ENCODE results near the gene STON2.

The STON2 gene

DNA sequence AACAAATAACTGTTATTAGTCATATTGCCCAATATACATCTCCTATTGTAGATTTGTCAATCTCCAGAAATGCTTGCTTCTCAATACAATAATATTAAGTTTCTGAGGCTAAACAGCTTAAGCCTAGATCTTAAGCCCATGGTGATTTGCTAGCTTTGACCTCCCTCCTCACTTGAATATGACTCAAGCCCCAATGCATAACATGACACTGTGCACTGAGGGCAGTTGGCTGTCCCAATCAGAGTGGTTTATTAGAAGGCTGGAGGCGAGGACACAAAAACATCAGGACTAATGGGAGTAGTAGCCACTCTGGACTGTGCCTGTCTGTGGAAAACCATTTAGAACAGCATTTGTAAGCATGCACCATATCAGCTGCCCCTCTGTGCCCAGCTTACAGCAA is 98.3 kb downstream of the STON2 start:
- DNase-seq (ENCODE audit: low read depth) = no peak

GRCh38 chr14:81301371-81301770 is 98.8 kb downstream of the STON2 start:
- no peak for DNase-seq (ENCODE audit: low read depth)

DNA sequence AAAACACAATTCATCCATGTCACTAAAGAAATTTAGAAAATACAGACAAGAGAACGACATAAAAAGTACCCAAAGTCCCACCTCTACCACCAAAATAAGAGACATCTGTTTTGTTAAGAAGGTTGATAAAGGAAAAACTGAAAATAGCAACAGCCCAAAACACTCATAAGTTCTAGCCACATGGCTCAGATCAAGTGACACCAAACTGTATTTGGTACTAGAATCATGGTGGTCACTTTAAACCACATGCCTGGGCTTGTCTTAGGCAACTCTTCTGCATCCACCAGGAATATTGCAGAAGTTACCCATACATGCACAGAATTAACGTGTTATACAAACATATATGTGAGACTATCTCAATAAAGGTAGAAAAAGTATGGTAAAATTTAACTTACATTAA is 101.2 kb downstream of the STON2 start:
- no peak for DNase-seq (ENCODE audit: low read depth)

DNA sequence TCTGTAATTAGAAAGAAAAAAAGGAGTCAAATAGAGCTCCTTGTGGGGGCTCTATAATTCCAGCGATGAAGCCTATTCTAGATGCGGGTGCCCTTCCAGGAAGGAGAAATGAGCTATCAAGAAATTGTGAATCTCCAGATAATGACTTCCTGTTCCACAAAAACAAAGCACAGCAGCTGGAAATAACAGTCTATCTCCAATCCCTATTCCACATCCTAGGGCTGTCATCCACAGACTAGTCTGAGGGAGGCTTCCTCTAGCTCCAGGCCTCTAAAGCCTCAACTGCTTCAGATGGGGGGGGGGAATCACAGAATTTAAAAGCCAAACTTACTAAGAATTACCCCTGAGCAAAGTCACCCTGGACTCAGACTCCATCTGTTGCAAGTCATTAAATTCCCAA is 102.0 kb downstream of the STON2 start:
- no peak for DNase-seq (ENCODE audit: low read depth)

GRCh38 chr14:81295958-81296923 is 103.9 kb downstream of the STON2 start:
- DNase-seq (ENCODE audit: low read depth) = no peak

DNA sequence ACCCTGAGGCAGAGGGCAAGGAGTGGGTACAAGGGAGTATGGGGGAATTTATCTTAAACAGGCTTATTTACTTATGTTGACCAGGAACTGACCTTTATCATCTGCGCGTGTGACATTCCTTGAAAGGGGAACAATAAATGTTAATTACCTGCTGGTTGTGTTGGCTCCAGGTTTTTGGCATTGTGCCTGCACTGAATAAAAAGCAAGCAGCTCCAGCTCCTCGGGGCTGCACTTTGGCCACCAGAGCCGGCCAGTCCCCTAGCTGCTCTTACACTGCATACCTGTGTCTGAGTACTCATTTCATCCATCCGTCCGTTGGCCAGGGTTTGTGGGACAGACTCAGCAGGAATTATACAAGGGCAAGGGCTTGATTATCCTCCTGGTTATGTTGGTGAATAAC is 110.6 kb downstream of the STON2 start:
- DNase-seq (ENCODE audit: low read depth) = no peak

DNA sequence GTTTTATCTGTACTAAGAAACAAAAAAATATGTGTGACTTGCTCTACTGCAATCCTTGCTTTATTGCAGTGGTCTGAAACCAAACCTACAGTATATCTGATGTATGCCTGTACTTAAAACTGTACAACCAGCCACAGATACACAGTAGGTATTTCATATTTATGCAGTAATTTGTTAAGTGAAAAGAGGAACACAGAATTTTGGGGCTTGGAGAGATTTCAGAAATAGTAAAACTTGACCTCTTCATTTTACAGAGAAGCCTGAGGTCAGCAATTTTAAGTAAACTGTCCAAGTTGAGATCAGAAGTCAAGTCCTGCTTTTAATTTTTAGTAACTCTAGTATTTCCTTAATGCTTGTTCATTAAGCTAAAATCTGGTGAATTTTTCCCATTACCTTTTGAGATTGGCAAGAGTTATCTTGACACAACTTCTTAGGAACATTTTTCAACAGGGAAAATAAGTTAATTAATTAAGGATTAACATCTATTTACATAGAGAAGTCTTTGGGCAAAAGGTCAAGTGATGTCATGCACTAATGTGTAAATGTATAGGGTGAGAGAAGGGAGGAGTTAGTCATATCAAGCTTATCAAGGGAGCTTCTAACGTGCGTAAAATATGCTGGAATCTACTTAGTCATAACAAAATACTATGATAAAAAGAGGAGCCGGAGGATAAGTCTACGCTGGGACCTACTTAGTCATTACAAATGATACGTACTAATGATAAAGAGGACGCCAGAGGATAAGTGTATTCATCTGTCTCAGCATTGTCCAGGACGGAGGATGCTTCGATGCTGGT is 113.4 kb downstream of the STON2 start:
- DNase-seq (ENCODE audit: low read depth) = peak; percentile 31

DNA sequence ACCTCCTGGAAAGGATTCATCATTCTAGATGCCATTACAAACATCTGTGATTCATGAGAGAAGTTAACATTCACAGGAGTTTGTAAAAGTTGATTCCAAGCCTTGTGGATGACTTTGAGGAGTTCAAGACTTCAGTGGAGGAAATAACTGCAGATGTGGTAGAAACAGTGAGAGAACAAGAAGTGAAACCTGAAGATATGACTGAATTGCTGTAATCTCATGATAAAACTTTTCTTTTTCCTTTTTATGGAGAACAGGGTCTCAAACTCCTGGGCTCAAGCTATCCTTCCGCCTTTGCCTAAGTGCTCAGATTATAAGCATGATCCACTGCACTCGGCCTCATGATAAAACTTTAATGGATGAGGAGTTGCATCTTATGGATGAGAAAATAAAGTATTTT is 114.9 kb downstream of the STON2 start:
- DNase-seq (ENCODE audit: low read depth) = no peak

- no peak for DNase-seq (ENCODE audit: low read depth)
These were observed 118.8 kb downstream of the STON2 start for GRCh38 chr14:81281332-81281731.

GRCh38 chr14:81280136-81280791 is 119.9 kb downstream of the STON2 start:
- no peak for DNase-seq (ENCODE audit: low read depth)

DNA sequence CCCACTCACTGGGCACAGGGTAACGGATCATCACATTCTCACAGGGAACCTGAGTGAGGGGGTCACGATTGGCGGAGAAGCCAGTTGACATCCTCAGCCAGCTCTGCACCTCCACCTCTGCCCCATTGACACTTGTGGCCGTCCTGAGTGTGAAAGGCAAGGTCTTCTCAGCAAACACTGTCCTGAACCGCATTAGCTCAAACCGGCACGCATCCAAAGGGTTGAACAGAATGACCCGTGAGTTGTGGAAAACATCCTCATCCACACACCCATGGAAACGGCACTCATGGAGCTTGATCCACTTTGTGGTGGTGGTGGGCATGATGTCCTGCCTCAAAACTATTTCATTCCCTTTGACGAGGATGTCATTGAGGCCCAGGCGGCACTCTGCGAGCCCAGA is 123.0 kb downstream of the STON2 start:
- DNase-seq (ENCODE audit: low read depth) = no peak

DNA sequence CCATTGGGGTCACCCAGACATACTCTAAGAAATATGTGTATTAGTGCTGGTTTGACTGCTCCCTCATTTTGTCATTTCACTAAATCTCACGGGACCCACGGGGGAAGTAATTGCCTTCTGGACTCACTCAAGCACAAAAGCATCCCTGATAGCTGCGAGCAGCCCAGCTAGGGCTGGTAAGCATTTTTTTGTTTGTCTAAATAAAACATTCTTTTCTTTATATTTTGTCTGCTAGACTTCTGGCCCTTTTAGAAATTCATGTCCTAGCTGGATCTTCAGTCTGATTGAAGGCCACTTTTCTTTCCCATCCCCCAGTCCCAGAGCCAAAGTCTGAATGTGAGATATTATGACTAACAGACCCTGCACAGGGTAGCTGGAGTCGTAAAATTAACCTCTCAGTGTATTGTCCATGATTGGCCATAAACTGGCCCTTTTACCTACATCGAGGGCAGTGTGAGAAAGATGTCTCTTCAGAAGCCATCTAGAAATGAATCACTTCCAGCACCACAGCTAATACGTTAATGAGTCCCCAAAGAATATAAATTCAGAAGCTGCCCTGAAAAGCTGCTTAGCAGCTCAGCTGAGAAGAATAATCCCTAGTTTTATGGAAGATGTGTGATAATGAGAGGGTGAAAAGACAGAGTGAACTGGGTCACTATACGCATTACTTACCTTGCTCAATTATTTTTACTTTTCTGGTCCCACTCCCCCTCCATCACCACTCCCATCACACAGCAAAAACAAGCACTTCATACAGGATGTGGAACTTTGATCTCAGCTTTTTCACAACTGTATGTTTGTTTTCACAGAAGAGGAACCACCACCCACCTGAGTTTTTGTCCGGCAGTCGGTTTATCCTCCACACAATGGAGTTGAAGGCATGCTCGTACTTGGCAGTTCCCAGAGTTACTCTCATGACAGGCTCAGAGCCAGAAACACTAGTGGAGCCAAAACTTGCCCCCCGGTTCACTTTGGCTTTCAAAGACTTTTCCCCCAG is 123.8 kb downstream of the STON2 start:
- DNase-seq (ENCODE audit: low read depth) = no peak

GRCh38 chr14:81275305-81276072 is 124.6 kb downstream of the STON2 start:
- DNase-seq (ENCODE audit: low read depth) = no peak

DNA sequence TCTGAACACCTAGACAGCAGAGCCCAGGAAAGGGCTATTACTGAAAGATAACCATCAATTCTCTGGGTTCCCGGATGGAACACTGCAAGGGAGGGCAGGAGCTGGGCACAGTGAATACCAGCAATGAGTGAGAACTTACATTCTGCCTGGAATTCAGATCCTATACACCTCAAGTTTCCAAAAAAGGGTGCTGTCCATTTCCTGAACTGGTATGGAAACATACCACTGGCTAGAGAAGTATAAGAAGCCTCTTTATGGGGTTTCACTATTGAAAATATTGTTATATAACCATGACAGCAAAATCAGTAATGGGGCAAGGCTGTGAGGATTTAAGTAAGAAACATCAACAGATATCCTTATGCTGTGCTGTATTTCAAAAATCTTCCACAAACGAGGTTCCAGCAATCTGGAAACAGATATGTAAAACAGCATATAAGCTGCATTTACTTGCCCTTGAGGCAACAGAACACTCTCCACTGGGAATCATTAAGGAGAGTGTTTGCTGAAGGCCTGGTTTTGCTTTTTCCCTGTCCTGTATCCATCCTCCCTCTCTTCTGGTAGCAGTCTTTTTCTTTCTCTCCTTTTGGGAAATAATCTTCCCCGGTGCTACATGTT is 126.1 kb downstream of the STON2 start:
- DNase-seq (ENCODE audit: low read depth) = no peak

DNA sequence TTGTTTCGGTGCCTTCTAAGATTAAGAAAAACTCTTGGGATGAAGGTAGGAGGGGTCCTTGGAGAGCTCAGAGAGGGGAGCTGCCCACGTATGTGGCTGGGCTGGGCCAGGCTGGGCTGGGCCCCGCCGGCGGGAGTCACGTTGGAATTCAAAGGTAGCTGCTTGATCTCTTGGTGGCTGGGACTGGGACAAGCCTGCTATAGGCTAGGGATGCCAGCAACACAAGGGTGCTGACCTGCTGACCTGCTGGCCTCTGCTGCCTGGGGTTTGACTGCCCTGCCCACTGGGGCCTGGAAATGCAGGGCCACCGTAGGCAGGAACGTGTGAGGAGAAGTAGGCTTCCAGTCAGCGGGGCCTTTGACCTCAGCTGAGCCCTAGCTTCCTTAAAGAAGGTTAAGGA is 126.6 kb downstream of the STON2 start:
- no peak for DNase-seq (ENCODE audit: low read depth)

GRCh38 chr14:81272317-81272716 is 127.8 kb downstream of the STON2 start:
- no peak for DNase-seq (ENCODE audit: low read depth)

DNA sequence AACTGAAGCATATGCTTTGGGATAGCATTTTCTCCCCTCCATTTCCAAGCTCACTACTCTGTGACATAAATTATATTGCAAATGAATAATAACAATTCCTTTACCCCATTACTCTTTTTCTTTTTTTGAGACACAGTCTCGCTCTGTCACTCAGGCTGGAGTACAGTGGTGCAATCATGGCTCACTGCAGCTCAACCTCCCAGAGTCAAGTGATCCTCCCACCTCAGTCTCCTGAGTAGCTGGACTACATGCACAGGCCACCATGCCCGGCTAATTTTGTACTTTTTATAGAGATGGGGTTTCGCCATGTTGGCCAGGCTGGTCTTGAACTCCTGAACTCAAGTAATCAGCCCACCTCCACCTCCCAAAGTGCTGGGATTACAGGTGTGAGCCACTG is 130.1 kb downstream of the STON2 start:
- DNase-seq (ENCODE audit: low read depth) = no peak

GRCh38 chr14:81269100-81269978 is 130.8 kb downstream of the STON2 start:
- peak; percentile 65 for DNase-seq (ENCODE audit: low read depth)

DNA sequence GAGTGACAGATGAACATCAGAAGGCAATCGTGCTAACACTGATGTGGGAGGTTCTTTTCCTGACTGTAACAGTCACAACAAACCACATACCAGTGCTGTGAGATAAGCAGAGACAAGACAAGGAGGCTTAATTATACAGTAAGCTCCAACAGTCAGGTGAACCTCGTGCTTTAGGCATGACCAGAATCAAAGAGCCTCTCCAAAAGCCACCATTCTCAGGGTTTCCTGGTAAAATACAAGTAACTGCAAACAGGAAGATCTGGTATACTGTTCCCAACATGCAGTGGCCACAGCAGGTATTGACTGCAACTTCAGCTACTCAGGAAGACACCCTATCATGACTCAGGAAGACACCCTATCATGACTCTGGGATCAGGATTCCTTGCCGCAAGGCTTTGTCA is 132.1 kb downstream of the STON2 start:
- DNase-seq (ENCODE audit: low read depth) = peak; percentile 14
